Measurements from ENCODE around the gene DGAT2L6. TPM values are rescaled to one million over a fixed set of nuclear protein-coding genes. Genes with fewer than 3 reads are reported as not detected.

Gene DGAT2L6
- total RNA-seq, 4 donors from 2014 or later, result not detected

DNA sequence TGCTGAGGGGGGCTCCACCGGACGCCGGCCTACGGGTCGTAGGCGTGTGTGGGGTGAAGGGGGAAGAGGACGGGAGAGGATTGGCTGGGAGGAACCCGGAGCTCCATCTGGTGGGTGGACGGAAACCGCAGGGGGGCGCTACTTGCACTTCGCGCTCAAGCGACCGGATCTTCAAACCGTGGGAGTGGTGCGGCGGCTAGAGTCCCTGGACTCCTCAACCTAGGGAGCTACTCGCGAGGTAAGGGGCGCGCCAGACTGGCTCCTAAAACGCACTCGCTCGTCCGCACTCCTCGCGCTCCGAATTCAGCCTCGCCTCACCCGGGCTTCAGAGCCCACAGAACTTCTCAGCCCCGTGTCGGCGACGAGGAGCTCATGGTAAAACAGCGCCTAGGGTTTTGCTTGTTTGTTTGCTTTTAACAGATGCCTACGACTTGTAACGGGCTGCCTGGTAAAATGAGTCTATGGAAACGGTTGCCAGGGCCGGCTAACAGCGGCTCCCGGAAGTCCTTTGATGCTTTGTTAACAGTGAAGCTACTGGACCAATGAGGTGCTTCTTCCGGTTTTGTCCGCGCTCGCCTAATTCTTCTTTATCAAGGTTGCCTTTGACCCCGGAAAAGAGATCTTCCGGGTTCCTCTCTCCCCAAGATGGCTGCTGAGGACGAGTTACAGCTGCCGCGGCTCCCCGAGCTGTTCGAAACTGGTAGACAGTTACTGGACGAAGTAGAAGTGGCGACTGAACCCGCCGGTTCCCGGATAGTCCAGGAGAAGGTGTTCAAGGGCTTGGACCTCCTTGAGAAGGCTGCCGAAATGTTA is 43.8 kb upstream of the DGAT2L6 start, which contains the start of gene IGBP1:
Gene IGBP1, plus strand, starts transcription at position 145 of the 813 bp plus-strand sequence. Its CDS starts 501 bp downstream, at position 646.
- Histone ChIP-seq H3K4me1 (peaks cover 6 to 9% of the 10 kb centered on the region in 2 donors), H3K4me3 (replicated peaks in 1 of 3) (peak within 1 kb of the TSS; percentile 64 to 73 (median 69)), H3K36me3 (no peaks in the 10 kb centered on the region), H3K9me3 (no peaks in the 10 kb centered on the region), H3K27ac (peak within 1 kb of the TSS; percentile 15 to 82 (median 66)), H3K27me3 (peaks cover 8% of the 10 kb centered on the region)
- intact Hi-C loops (cut with DNase I), result no loop called here
- WGBS, 2 donors, result 0% methylated on average over 4 to 21 of the region's 59 CpGs
- TF ChIP-seq, protein P1, sequence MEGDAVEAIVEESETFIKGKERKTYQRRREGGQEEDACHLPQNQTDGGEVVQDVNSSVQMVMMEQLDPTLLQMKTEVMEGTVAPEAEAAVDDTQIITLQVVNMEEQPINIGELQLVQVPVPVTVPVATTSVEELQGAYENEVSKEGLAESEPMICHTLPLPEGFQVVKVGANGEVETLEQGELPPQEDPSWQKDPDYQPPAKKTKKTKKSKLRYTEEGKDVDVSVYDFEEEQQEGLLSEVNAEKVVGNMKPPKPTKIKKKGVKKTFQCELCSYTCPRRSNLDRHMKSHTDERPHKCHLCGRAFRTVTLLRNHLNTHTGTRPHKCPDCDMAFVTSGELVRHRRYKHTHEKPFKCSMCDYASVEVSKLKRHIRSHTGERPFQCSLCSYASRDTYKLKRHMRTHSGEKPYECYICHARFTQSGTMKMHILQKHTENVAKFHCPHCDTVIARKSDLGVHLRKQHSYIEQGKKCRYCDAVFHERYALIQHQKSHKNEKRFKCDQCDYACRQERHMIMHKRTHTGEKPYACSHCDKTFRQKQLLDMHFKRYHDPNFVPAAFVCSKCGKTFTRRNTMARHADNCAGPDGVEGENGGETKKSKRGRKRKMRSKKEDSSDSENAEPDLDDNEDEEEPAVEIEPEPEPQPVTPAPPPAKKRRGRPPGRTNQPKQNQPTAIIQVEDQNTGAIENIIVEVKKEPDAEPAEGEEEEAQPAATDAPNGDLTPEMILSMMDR (IDR thresholded peaks at IDR 0.05), result peak in 4 of 6 experiments; percentile 35 to 56 (median 54)
- TF ChIP-seq POLR2A (IDR thresholded peaks at IDR 0.05), result peak in 1 of 2 donors; percentile 31
- DNase-seq, result peak; percentile 78 to 83

DNA sequence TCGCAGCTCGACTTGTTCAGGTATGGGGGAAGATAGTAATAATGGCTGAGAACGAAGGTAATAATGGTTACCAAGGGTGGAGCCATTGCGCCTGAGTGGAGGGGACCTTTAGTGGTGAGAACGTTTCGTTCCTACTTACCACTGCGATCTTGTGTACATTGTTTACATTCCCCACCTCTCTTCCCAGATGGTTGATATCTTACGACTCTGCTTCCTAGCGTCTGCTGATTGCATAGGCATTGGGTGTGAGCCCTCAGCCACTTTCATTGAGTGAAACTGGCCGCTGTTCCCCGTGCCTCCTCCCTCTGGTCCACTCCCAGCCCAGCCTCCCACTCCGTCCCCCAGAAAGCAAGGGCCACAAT is 43.2 kb upstream of the DGAT2L6 start:
- intact Hi-C loops (cut with DNase I), result no loop called here
- no peaks in the 10 kb centered on the region for H3K36me3 ChIP-seq
- H3K9me3 ChIP-seq, result no peaks in the 10 kb centered on the region
- H3K4me3 ChIP-seq (replicated peaks in 1 of 3), result peak overlapping the region; percentile 64 to 73 (median 69)
- TF ChIP-seq POLR2A (IDR thresholded peaks at IDR 0.05), result no peak
- TF ChIP-seq, protein P1 (IDR thresholded peaks at IDR 0.05), result no peak
- DNase-seq, result no peak
- peak overlapping the region in 2 of 3 donors; percentile 66 to 82 for H3K27ac ChIP-seq
- 0% methylated on average over 8 to 12 of the region's 12 CpGs for WGBS, 2 donors
- H3K4me1 ChIP-seq, result peaks cover 6 to 9% of the 10 kb centered on the region in 2 donors
- peaks cover 8% of the 10 kb centered on the region for H3K27me3 ChIP-seq

DNA sequence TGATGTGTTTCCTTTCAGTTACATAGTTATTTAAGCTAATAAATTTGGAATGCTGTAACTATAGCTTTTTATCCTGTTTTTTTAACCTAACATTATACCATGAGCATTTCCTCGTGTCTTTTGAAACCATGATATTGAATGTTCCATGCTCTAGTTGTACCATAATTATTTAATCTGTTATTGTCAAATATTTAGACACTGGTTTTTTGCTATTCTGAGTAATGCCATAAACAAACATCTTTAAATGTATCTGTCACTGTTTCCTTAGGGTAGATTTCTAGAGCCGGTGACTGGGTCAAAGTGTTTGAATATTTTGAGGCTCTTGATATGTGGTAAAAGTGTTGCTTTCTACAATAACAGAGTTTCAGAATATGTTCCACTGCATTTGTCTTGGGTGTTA is 38.7 kb upstream of the DGAT2L6 start:
- WGBS, 2 donors, result 87 to 94% methylated on average over 2 of the region's 2 CpGs
- intact Hi-C loops (cut with DNase I), result no loop called here
- Histone ChIP-seq H3K27ac (no peak overlapping the region), H3K4me3 (replicated peaks in 1 of 3) (no peak overlapping the region), H3K27me3 (no peaks in the 10 kb centered on the region), H3K4me1 (peaks cover 6 to 9% of the 10 kb centered on the region in 2 donors), H3K9me3 (no peaks in the 10 kb centered on the region), H3K36me3 (no peaks in the 10 kb centered on the region)
- TF ChIP-seq POLR2A (IDR thresholded peaks at IDR 0.05), result no peak
- DNase-seq, result no peak

DNA sequence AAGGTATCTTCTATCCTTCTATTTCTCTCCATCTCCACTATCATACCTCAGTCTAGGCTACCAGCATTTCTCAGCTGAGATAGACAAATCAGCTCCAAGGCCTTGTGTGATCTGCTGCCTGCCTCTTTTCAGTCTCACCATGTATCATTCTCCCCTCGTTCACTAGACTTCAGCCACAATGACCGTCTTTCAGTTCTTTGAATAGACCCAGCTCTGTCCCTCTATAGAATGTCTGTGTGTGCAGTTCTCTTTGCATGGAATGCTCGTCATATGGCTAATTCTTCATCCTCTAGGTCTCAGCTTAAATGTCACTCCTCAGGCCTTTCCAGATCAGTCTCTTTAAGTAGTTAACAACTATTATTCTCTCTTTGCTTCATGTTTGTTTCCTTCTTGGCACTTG is 37.5 kb upstream of the DGAT2L6 start:
- H3K4me1 ChIP-seq, result peaks cover 3 to 4% of the 10 kb centered on the region in 2 donors
- H3K4me3 ChIP-seq (replicated peaks in 1 of 3), result no peak overlapping the region
- no peak overlapping the region for H3K27ac ChIP-seq
- no peaks in the 10 kb centered on the region for H3K9me3 ChIP-seq
- no peak for DNase-seq
- 89 to 91% methylated on average over 3 of the region's 3 CpGs for WGBS, 2 donors
- H3K36me3 ChIP-seq, result no peaks in the 10 kb centered on the region
- no peaks in the 10 kb centered on the region for H3K27me3 ChIP-seq
- intact Hi-C loops (cut with DNase I), result no loop called here
- TF ChIP-seq, protein P1 (IDR thresholded peaks at IDR 0.05), result no peak
- no peak for TF ChIP-seq POLR2A (IDR thresholded peaks at IDR 0.05)

DNA sequence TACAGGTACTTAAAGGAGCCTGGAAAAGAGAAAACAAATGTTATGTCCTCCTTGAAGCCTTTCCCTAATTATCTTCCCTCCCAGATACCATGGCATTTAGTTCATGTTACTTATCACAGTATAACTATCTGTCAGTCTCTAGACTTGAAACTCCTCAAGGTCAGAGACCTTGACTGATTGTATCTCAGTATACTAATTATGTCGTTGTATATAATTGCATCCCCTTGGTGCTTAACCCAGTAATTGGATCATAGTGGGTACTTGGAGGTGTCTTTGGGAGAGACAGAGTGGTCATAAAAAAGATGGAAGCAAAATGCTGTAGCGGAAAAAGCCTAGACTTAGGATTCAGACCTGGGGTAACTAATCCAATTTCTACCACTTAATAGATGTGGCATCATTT is 35.9 kb upstream of the DGAT2L6 start:
- Histone ChIP-seq H3K4me1 (no peaks in the 10 kb centered on the region), H3K9me3 (no peaks in the 10 kb centered on the region), H3K4me3 (replicated peaks in 1 of 3) (no peak overlapping the region), H3K27ac (no peak overlapping the region), H3K27me3 (no peaks in the 10 kb centered on the region), H3K36me3 (no peaks in the 10 kb centered on the region)
- TF ChIP-seq, protein P1 (IDR thresholded peaks at IDR 0.05), result no peak
- TF ChIP-seq POLR2A (IDR thresholded peaks at IDR 0.05), result no peak
- 90 to 93% methylated on average over 2 of the region's 2 CpGs for WGBS, 2 donors
- intact Hi-C loops (cut with DNase I), result no loop called here
- no peak for DNase-seq

Measured in thyroid gland (tissue), 4 donors.